Loucy (cell line): ENCODE measurements around the gene DHRS2.

Source experiments
- H2AFZ ChIP-seq: fragments of 200-600 bp; sonication (generic); 2 replicates; pipeline ENCODE4 v1.6.0; 2016; ENCODE audit warnings: antibody characterized with exemption, mild to moderate bottlenecking, low read length, moderate library complexity
- H3F3A ChIP-seq: fragments of 200-600 bp; 2 replicates; pipeline ENCODE4 v1.6.0; 2016; ENCODE audit warnings: antibody characterized with exemption, low read depth, mild to moderate bottlenecking
- H3K27me3 ChIP-seq: fragments of 200-600 bp; sonication (generic); 2 replicates; pipeline ENCODE4 v1.6.1; 2014; ENCODE audit warnings: low read length, mild to moderate bottlenecking; ENCODE audit not compliant: insufficient read depth, poor library complexity, severe bottlenecking
- H3K36me3 ChIP-seq: fragments of 200-600 bp; sonication (generic); 2 replicates; pipeline ENCODE4 v1.6.1; 2016; ENCODE audit warnings: low read length; ENCODE audit not compliant: insufficient read depth
- H3K4me1 ChIP-seq: fragments of 200-600 bp; sonication (generic); 2 replicates; pipeline ENCODE4 v1.5.1; 2014; ENCODE audit warnings: low read length, mild to moderate bottlenecking; ENCODE audit not compliant: insufficient read depth, poor library complexity, severe bottlenecking
- H3K4me2 ChIP-seq: fragments of 200-600 bp; sonication (generic); 2 replicates; pipeline ENCODE4 v1.6.0; 2014; ENCODE audit warnings: antibody characterized with exemption, low read length, low read depth, mild to moderate bottlenecking; ENCODE audit not compliant: poor library complexity, severe bottlenecking
- H3K4me3 ChIP-seq: fragments of 200-600 bp; sonication (generic); 2 replicates; pipeline ENCODE4 v1.5.1; 2014; ENCODE audit warnings: low read length, mild to moderate bottlenecking, mixed read lengths; ENCODE audit not compliant: poor library complexity, severe bottlenecking
- H3K79me2 ChIP-seq: fragments of 200-600 bp; sonication (generic); 2 replicates; pipeline ENCODE4 v1.6.1; 2014; ENCODE audit warnings: low read length; ENCODE audit not compliant: insufficient read depth
- H3K9ac ChIP-seq: fragments of 200-600 bp; sonication (generic); 2 replicates; pipeline ENCODE4 v1.6.0; 2014; ENCODE audit warnings: mild to moderate bottlenecking, low read depth, low read length, moderate library complexity; ENCODE audit not compliant: poor library complexity, severe bottlenecking
- H3K9me2 ChIP-seq: fragments of 200-600 bp; sonication (generic); replicated peaks from 2 replicates; pipeline ENCODE4 v1.6.1; 2016; ENCODE audit warnings: low read depth, low read length, mixed read lengths
- H3K9me3 ChIP-seq: fragments of 200-600 bp; sonication (generic); 2 replicates; pipeline ENCODE4 v1.6.1; 2014; ENCODE audit warnings: mild to moderate bottlenecking, antibody characterized with exemption, low read length, low read depth; ENCODE audit not compliant: insufficient read depth
- H4K20me1 ChIP-seq: fragments of 200-600 bp; sonication (generic); 2 replicates; pipeline ENCODE4 v1.6.0; 2014; ENCODE audit warnings: antibody characterized with exemption, low read length, mild to moderate bottlenecking; ENCODE audit not compliant: insufficient read depth, poor library complexity, severe bottlenecking
- CTCF ChIP-seq: fragments of 200-600 bp; sonication (generic); conservative IDR thresholded peaks from 2 replicates; pipeline ENCODE4 v1.5.1; 2014; ENCODE audit warnings: mild to moderate bottlenecking, antibody characterized with exemption, low read length
- EZH2phosphoT487 ChIP-seq: fragments of 200-600 bp; IDR thresholded peaks from 2 replicates; pipeline ENCODE4 v1.6.1; 2018; ENCODE audit warnings: antibody characterized with exemption, mild to moderate bottlenecking, moderate library complexity, borderline replicate concordance

The DHRS2 gene

DNA sequence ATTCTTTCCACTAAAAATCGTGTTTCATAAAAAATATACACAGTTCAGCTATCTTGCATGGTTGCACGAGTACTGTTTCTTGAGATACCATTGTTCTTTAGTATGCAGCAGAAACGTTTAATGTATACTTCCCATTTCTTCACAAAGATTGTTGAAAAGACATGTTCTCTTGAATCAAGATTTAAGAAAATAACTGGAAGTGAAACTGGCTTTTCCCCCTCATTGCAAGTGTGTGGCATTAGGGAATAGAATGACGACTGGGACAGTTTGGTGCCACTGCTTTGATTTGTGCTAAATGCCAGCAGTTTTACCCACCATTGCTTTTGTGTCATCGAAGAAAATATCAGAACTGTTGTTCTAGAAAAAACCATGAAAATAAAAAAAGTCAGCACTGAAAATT, 20.3 kb upstream of the DHRS2 start:
- Histone ChIP-seq H3K79me2 (no peaks in the 10 kb centered on the region), H3K4me3 (no peak overlapping the region), H3K27me3 (peaks cover 42% of the 10 kb centered on the region), H3F3A (no peaks in the 10 kb centered on the region), H3K36me3 (no peaks in the 10 kb centered on the region), H2AFZ (no peak overlapping the region), H3K4me2 (no peak overlapping the region), H3K9me3 (no peaks in the 10 kb centered on the region), H3K9ac (no peak overlapping the region), H3K4me1 (peaks cover 7% of the 10 kb centered on the region), H4K20me1 (no peaks in the 10 kb centered on the region), H3K9me2 (no peaks in the 10 kb centered on the region)
- TF ChIP-seq EZH2phosphoT487 = no peak
- TF ChIP-seq CTCF = no peak

DNA sequence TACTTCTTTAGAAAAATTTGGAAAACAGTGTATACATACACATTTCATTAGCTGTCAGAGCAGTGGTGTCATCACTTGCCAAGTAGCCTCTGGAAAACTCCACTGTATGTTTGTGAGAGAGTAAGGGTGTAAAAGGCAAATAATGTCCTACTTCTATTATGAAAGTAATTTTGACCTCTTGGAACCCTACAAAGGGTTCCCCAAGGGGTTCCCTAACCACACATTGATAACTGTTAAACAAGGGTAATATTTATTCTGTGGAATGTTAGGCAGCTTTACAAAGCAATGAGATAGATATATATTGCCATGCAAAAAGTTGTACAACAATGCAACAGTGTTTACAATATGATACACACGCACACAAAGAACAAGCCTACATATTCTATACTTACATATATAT, 18.6 kb upstream of the DHRS2 start:
- no peak for TF ChIP-seq EZH2phosphoT487
- Histone ChIP-seq H3K4me1 (no peaks in the 10 kb centered on the region), H3K4me2 (no peak overlapping the region), H2AFZ (no peak overlapping the region), H4K20me1 (no peaks in the 10 kb centered on the region), H3K9ac (no peak overlapping the region), H3K9me2 (no peaks in the 10 kb centered on the region), H3K9me3 (no peaks in the 10 kb centered on the region), H3K4me3 (no peak overlapping the region), H3F3A (no peaks in the 10 kb centered on the region), H3K36me3 (no peaks in the 10 kb centered on the region), H3K79me2 (no peaks in the 10 kb centered on the region), H3K27me3 (peaks cover 42% of the 10 kb centered on the region)

DNA sequence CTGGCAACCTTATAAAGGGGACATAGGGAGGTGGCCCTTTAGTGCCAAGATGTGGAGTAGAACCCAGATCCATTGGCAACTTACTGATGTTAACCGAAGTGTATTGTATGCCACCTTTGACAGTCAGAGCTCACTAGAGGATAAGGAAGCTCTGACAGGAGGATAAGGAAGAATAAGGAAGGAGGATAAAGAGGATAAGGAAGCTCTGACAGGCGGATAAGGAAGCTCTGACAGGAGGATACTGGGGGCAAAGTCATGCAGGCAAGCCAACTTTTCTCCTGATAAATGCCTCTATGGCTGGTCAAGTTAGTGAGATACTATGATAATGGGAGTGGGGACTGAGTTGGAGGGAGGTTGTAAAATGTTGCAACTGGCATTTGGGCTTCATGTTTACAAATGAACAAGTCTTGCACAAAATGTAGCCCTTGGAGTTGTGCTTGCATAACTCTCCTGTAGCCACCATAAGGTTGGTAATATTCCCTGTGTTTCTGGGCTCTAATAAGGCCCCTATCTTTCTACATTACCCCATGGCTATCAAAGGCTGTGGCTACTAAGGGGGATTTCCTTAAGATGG, 17.7 kb upstream of the DHRS2 start:
- TF ChIP-seq EZH2phosphoT487 (no peak), CTCF (no peak)
- Histone ChIP-seq H3K9me3 (no peaks in the 10 kb centered on the region), H3F3A (no peaks in the 10 kb centered on the region), H2AFZ (no peak overlapping the region), H3K9me2 (no peaks in the 10 kb centered on the region), H3K36me3 (no peaks in the 10 kb centered on the region), H3K79me2 (no peaks in the 10 kb centered on the region), H3K4me3 (no peak overlapping the region), H3K9ac (no peak overlapping the region), H3K4me2 (no peak overlapping the region), H3K27me3 (peaks cover 42% of the 10 kb centered on the region), H3K4me1 (no peaks in the 10 kb centered on the region), H4K20me1 (no peaks in the 10 kb centered on the region)

DNA sequence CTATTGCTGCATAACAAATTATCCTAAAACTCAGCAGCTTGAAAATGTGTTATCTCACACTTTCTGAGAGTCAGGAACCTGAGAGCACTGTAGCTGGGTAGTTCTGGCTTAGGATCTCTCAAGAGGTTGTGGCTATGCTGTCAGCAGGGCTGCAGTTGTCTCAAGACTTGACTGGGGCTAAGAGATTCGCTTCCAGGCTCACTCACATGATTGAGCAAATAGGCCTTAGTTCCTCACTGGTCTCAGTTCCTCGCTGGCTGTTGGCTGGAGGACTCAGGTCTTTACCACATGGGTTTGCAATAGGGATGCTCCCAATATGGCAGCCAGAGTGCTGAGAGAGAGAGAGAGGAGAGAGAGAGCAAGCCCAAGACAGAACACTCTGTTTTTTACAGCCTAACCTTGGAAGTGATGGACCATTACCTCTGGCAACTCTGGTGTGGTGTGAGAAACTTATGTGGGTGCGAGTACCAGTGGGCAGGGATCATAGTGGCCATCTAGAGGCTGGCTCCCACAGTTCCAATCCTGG, 15.9 kb upstream of the DHRS2 start:
- H3K9ac ChIP-seq = no peak overlapping the region
- TF ChIP-seq EZH2phosphoT487 (no peak), CTCF (no peak)
- no peaks in the 10 kb centered on the region for H3K4me1 ChIP-seq
- no peaks in the 10 kb centered on the region for H3K36me3 ChIP-seq
- no peak overlapping the region for H3K4me3 ChIP-seq
- H4K20me1 ChIP-seq = no peaks in the 10 kb centered on the region
- no peak overlapping the region for H3K4me2 ChIP-seq
- no peaks in the 10 kb centered on the region for H3K79me2 ChIP-seq
- peaks cover 32% of the 10 kb centered on the region for H3K27me3 ChIP-seq
- no peak overlapping the region for H2AFZ ChIP-seq
- no peaks in the 10 kb centered on the region for H3F3A ChIP-seq
- no peaks in the 10 kb centered on the region for H3K9me2 ChIP-seq
- peaks cover 11% of the 10 kb centered on the region for H3K9me3 ChIP-seq
